ENCODE results near the gene SLC6A3. TPM values are rescaled to one million over a fixed set of nuclear protein-coding genes. Genes with fewer than 3 reads are reported as not detected.

Gene SLC6A3
- total RNA-seq, 2 experiments from 2014 or later: not detected

- no peaks in the 10 kb centered on the region for H3K36me3 Mint-ChIP-seq (ENCODE audit: low read depth)
- POLR2A ChIA-PET: no interaction called here
- intact Hi-C loops (cut with DNase I, micrococcal nuclease): no loop called here
Observed at GRCh38 chr5:1394881-1395860, 50.1 kb downstream of the SLC6A3 start.

DNA sequence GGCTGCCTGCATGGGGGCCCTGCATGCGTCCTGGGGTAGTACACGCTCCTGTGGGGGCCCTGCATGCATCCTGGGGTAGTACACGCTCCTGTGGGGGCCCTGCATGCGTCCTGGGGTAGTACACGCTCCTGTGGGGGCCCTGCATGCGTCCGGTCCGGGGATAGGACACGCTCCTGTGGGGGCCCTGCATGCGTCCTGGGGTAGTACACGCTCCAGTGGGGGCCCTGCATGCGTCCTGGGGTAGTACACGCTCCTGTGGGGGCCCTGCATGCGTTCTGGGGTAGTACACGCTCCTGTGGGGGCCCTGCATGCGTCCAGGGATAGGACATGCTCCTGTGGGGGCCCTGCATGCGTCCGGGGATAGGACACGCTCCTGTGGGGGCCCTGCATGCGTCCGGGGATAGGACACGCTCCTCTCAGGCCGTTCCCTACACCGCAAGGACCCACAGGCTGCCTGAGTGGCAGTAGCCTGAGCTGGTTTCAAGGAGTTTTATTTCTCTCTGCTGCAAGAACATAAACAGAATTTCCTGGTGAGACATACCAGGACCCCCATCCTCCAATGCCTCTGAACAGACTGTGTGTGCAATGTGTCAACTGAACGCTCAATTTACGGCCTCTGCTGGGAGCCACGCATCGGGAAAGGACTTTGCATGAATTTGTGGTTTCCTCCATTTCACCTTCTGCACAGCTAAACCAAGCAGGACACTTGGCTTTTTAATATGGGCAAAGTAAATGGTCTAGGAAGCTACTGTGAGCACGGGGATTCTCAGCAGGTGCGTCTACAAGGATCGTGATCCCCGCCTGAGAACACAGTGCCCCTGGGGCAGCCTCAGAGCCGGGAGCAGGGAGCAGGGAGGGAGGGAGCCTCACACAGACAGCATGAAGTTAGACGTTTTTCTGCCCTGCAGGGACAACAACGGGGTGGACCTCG, 51.4 kb downstream of the SLC6A3 start:
- Mint-ChIP-seq H3K27ac (no peak overlapping the region), H3K27me3 (peaks cover 18% of the 10 kb centered on the region), H3K9me3 (ENCODE audit: low read depth) (no peaks in the 10 kb centered on the region), H3K4me1 (no peaks in the 10 kb centered on the region), H3K36me3 (ENCODE audit: low read depth) (no peaks in the 10 kb centered on the region), H3K4me3 (no peak overlapping the region)
- no peak for DNase-seq
- CTCF ChIA-PET: no interaction called here
- no peak for ATAC-seq
- intact Hi-C loops (cut with DNase I, micrococcal nuclease): no loop called here
- POLR2A ChIA-PET: no interaction called here

More at GRCh38 chr5:1394881-1395860, 50.1 kb downstream of the SLC6A3 start:
- ATAC-seq (no peak), DNase-seq (no peak)
- no peaks in the 10 kb centered on the region for H3K9me3 Mint-ChIP-seq (ENCODE audit: low read depth)
- H3K27ac Mint-ChIP-seq: no peak overlapping the region
- peaks cover 22% of the 10 kb centered on the region for H3K27me3 Mint-ChIP-seq
- H3K4me3 Mint-ChIP-seq: no peak overlapping the region
- no peaks in the 10 kb centered on the region for H3K4me1 Mint-ChIP-seq
- CTCF ChIA-PET: interaction anchor here (1.1 kb wide), 1 partner anchor 229 kb away, joined by 3 read pairs; no protein-coding TSS in a partner anchor

DNA sequence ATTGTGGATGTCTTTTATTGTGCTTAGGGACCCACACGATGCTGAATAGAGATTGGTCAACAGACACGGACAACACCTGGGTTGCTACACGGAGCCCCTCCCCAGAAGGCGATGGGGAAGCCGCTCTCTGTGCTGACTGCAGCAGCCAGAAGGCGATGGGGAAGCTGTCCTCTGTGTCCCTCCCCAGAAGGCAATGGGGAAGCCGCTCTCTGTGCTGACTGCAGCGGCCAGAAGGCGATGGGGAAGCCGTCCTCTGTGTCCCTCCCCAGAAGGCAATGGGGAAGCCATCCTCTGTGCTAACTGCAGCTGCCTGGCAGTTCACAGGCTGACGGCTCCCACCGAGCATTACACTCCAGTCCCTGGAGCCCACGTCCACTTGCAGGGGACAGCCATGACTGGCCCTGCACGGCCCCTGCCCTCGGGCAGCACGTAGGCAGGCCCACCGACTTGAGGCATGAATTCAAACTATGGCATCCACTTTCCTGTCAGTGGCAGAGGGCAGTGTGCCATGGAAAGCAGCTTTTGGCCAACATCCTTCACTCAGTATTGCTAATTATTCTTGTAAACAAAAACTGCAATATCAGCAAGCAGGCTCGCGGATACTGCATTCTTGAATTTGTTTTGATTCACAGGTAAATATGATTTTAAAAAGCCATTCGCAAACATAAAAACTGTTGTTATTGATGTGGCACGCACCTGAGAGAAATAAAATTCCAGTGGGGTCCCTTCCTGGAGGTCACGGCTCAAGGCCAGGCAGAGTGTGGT, 52.3 kb downstream of the SLC6A3 start:
- ChIA-PET CTCF (no interaction called here), POLR2A (no interaction called here)
- Mint-ChIP-seq H3K9me3 (ENCODE audit: low read depth) (no peaks in the 10 kb centered on the region), H3K27me3 (peaks cover 18% of the 10 kb centered on the region), H3K4me3 (no peak overlapping the region), H3K36me3 (ENCODE audit: low read depth) (no peaks in the 10 kb centered on the region), H3K4me1 (no peaks in the 10 kb centered on the region), H3K27ac (no peak overlapping the region)
- DNase-seq (no peak), ATAC-seq (no peak)
- intact Hi-C loops (cut with DNase I, micrococcal nuclease): no loop called here

DNA sequence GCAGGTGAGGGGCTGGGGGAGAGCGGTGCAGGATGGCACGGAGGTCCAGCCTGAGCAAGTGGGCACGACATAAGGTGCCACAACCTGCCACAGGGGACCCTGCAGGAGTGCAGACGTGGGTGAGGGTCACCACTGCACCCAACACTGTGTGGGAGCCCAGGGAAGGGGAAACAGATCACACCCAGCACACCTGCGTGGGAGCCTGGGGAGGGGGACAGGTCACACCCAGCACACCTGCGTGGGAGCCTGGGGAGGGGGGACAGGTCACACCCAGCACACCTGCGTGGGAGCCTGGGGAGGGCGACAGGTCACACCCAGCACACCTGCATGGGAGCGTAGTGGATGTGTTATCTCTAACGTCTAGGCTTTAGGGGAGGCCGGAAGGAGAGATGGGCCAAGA, 53.0 kb downstream of the SLC6A3 start:
- DNase-seq: no peak
- intact Hi-C loops (cut with DNase I, micrococcal nuclease): no loop called here

DNA sequence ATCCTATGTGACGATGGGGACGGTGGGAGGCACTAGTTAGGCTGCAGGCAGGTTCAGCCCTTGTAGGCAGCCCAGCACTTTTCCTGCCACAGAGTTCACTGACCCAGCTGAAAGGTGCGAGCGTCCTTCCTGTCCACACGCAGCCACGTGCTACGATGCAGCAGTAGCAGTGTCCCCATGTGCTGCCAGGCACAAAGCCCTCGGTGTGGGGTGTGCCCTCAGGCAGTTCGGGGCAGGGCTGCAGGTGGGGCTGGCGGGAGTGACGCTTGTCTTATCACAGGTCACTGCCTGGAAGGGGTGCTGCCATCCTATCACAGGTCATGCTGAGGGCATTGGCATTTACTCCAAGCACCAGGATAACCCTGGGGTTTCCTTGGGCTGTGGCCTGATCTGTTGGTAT, 53.5 kb downstream of the SLC6A3 start:
- DNase-seq: no peak
- POLR2A ChIA-PET: no interaction called here

More for the DNA sequence above, 53.0 kb downstream of the SLC6A3 start:
- H3K4me1 Mint-ChIP-seq: no peaks in the 10 kb centered on the region
- POLR2A ChIA-PET: no interaction called here
- ATAC-seq: no peak
- H3K27me3 Mint-ChIP-seq: peaks cover 14% of the 10 kb centered on the region
- no peaks in the 10 kb centered on the region for H3K36me3 Mint-ChIP-seq (ENCODE audit: low read depth)
- H3K9me3 Mint-ChIP-seq (ENCODE audit: low read depth): no peaks in the 10 kb centered on the region
- CTCF ChIA-PET: no interaction called here
- H3K27ac Mint-ChIP-seq: no peak overlapping the region
- H3K4me3 Mint-ChIP-seq: no peak overlapping the region

GRCh38 chr5:1390861-1391600, 54.2 kb downstream of the SLC6A3 start:
- peaks cover 11% of the 10 kb centered on the region for H3K4me1 Mint-ChIP-seq
- ATAC-seq: no peak
- CTCF ChIA-PET: no interaction called here

More for the DNA sequence above, 53.5 kb downstream of the SLC6A3 start:
- Mint-ChIP-seq H3K27ac (no peak overlapping the region), H3K27me3 (peaks cover 14% of the 10 kb centered on the region), H3K4me3 (no peak overlapping the region), H3K36me3 (ENCODE audit: low read depth) (no peaks in the 10 kb centered on the region), H3K9me3 (ENCODE audit: low read depth) (no peaks in the 10 kb centered on the region), H3K4me1 (peaks cover 4% of the 10 kb centered on the region)
- ATAC-seq: no peak
- intact Hi-C loops (cut with DNase I, micrococcal nuclease): no loop called here
- CTCF ChIA-PET: no interaction called here

DNA sequence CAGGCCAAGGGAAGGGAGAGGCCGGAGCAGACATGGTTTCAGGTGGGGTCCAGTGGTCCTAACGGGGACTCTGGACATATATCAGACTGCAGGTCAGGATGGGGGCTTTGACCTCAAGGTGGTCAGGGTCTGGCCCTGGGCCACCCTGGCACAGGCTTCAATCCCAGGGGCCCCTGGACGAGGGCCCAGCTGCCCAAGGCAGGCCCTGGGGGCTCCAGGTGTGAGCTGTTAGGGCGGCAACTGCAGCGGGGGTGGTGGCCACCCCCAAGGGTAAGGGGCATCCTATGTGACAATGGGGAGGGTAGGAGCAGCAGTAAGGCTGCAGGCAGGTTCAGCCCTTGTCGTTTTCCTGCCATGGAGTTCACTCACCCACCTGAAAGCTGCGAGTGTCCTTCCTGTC, 54.9 kb downstream of the SLC6A3 start:
- CTCF ChIA-PET: no interaction called here
- intact Hi-C loops (cut with DNase I, micrococcal nuclease): no loop called here
- Mint-ChIP-seq H3K36me3 (ENCODE audit: low read depth) (no peaks in the 10 kb centered on the region), H3K9me3 (ENCODE audit: low read depth) (no peaks in the 10 kb centered on the region), H3K27me3 (peaks cover 10% of the 10 kb centered on the region), H3K4me1 (peaks cover 15% of the 10 kb centered on the region), H3K27ac (no peak overlapping the region), H3K4me3 (no peak overlapping the region)
- ATAC-seq (no peak), DNase-seq (no peak)
- POLR2A ChIA-PET: no interaction called here

More at GRCh38 chr5:1390861-1391600, 54.2 kb downstream of the SLC6A3 start:
- peaks cover 14% of the 10 kb centered on the region for H3K27me3 Mint-ChIP-seq
- no peaks in the 10 kb centered on the region for H3K9me3 Mint-ChIP-seq (ENCODE audit: low read depth)
- DNase-seq: no peak
- H3K27ac Mint-ChIP-seq: no peak overlapping the region
- no peaks in the 10 kb centered on the region for H3K36me3 Mint-ChIP-seq (ENCODE audit: low read depth)
- POLR2A ChIA-PET: no interaction called here
- intact Hi-C loops (cut with DNase I, micrococcal nuclease): no loop called here
- no peak overlapping the region for H3K4me3 Mint-ChIP-seq

- CTCF ChIA-PET: no interaction called here
- Mint-ChIP-seq H3K27me3 (no peaks in the 10 kb centered on the region), H3K4me1 (peaks cover 17% of the 10 kb centered on the region), H3K27ac (no peak overlapping the region), H3K9me3 (ENCODE audit: low read depth) (no peaks in the 10 kb centered on the region), H3K36me3 (ENCODE audit: low read depth) (no peaks in the 10 kb centered on the region), H3K4me3 (no peak overlapping the region)
- POLR2A ChIA-PET: no interaction called here
- intact Hi-C loops (cut with DNase I, micrococcal nuclease): loop anchor here in 1 of 2 experiments (5.0 kb wide), 2 partner anchors 134 to 404 kb away; partner anchors contain the start of gene LPCAT1
- ATAC-seq (no peak), DNase-seq (no peak)
Observed at GRCh38 chr5:1388383-1388967, 56.8 kb downstream of the SLC6A3 start.

GRCh38 chr5:1387876-1388275, 57.4 kb downstream of the SLC6A3 start:
- ChIA-PET POLR2A (no interaction called here), CTCF (no interaction called here)
- Mint-ChIP-seq H3K36me3 (ENCODE audit: low read depth) (no peaks in the 10 kb centered on the region), H3K4me1 (peaks cover 17% of the 10 kb centered on the region), H3K27me3 (no peaks in the 10 kb centered on the region), H3K27ac (no peak overlapping the region), H3K9me3 (ENCODE audit: low read depth) (no peaks in the 10 kb centered on the region), H3K4me3 (no peak overlapping the region)
- intact Hi-C loops (cut with DNase I, micrococcal nuclease): loop anchor here in 1 of 2 experiments (2.0 to 5.0 kb wide), 4 partner anchors 93 to 404 kb away; partner anchors contain the start of genes LPCAT1 and TERT
- no peak for ATAC-seq
- no peak for DNase-seq

- intact Hi-C loops (cut with DNase I, micrococcal nuclease): loop anchor here in 1 of 2 experiments (2.0 to 5.0 kb wide), 4 partner anchors 92 to 405 kb away; partner anchors contain the start of genes LPCAT1 and TERT
- POLR2A ChIA-PET: no interaction called here
- Mint-ChIP-seq H3K4me1 (peaks cover 17% of the 10 kb centered on the region), H3K36me3 (ENCODE audit: low read depth) (no peaks in the 10 kb centered on the region), H3K27me3 (no peaks in the 10 kb centered on the region), H3K4me3 (peak overlapping the region; percentile 87), H3K9me3 (ENCODE audit: low read depth) (no peaks in the 10 kb centered on the region), H3K27ac (peak overlapping the region; percentile 90)
- CTCF ChIA-PET: interaction anchor here (1.0 kb wide), 1 partner anchor 258 kb away, joined by 3 read pairs; no protein-coding TSS in a partner anchor
- ATAC-seq: no peak
- DNase-seq: no peak
Observed at GRCh38 chr5:1387059-1387755, 58.0 kb downstream of the SLC6A3 start.
